Esophagus squamous epithelium (tissue), 5 donors: ENCODE measurements around the gene TTC39A. TPM values are rescaled to one million over a fixed set of nuclear protein-coding genes. Genes with fewer than 3 reads are reported as not detected.
"Not testable (repeated sequence)": the region's sequence is repeated elsewhere in the genome, so short reads cannot be mapped to it uniquely, and the experiment has no call there.

Experiments
- DNase-seq: peaks from one replicate; lab custom pipeline; 2025; lab: John Stamatoyannopoulos, UW
- H3K27ac ChIP-seq, 4 donors: fragments of 200-600 bp; sonication (generic); one replicate each; pipeline ENCODE4 v1.5.1; 2016 to 2019; ENCODE audit warnings: mild to moderate bottlenecking in 1 of 4
- H3K27me3 ChIP-seq, 4 donors: fragments of 200-600 bp; sonication (generic); 1 replicate in 3 of 4; 2 replicates in 1 of 4; pipeline versions ENCODE4 v1.5.1 to v1.6.0; 2017 to 2021; ENCODE audit warnings: antibody characterized with exemption in 1 of 4
- H3K36me3 ChIP-seq, 3 donors: fragments of 200-600 bp; sonication (generic); one replicate each; pipeline ENCODE4 v1.5.1; 2016 to 2019
- H3K4me1 ChIP-seq, 3 donors: fragments of 200-600 bp; sonication (generic); one replicate each; pipeline ENCODE4 v1.5.1; 2017 to 2019
- H3K4me3 ChIP-seq, 4 donors: fragments of 200-600 bp; sonication (generic); 1 replicate in 3 of 4; 2 replicates in 1 of 4; pipeline ENCODE4 v1.5.1; 2016 to 2019; ENCODE audit warnings: mild to moderate bottlenecking in 2 of 4, moderate library complexity in 1 of 4
- H3K9me3 ChIP-seq, 3 donors: fragments of 200-600 bp; sonication (generic); one replicate each; pipeline ENCODE4 v1.5.1; 2016 to 2019
- CTCF ChIP-seq, 6 experiments: fragments of 450-650 bp in 4 of 6; fragments of 200-600 bp in 2 of 6; sonication (generic) in 2 of 6; IDR thresholded peaks; one replicate each; pipeline ENCODE4 v1.5.1; 2016 to 2019; ENCODE audit warnings: antibody characterized with exemption in 6 of 6, mild to moderate bottlenecking in 4 of 6, moderate library complexity in 4 of 6
- POLR2A ChIP-seq, 4 donors: fragments of 450-650 bp; IDR thresholded peaks; one replicate each; pipeline ENCODE4 v1.6.1; 2017; ENCODE audit warnings: antibody characterized with exemption in 4 of 4, mild to moderate bottlenecking in 4 of 4, moderate library complexity in 3 of 4
- WGBS, 2 donors: methylation state at CpG; one replicate each; pipeline ENCODE4 v1.1.5; 2018; 5-methylcytosine and 5-hydroxymethylcytosine counted together
- intact Hi-C: fragments of 100-400 bp; cut with DNase I; formaldehyde crosslinking; loops from one replicate; pipeline ENCODE4 v1.15.0; 2022
- total RNA-seq, 4 donors: library from RNA; depleted of rRNA; stranded (reverse); fragments of >200 nt; gene quantifications; one replicate each; pipeline ENCODE4 v1.1.0, GENCODE V29; 2016
- donor health status: DM: yes; HTN: yes; CAD: no.

Gene TTC39A
- total RNA-seq, 4 donors from 2014 or later = 16.4 to 60.9 (median 48.8) TPM

GRCh38 chr1:51264451-51264850 lies 65.9 kb downstream of the TTC39A start:
- no peaks in the 10 kb centered on the region for H3K9me3 ChIP-seq
- intact Hi-C loops = no loop called here
- 21 to 25% methylated on average over 3 of the region's 3 CpGs for whole genome bisulfite sequencing, 2 donors
- H3K27ac ChIP-seq = peak overlapping the region in 2 of 4 donors; percentile 5 to 31
- no peaks in the 10 kb centered on the region for H3K36me3 ChIP-seq
- H3K4me3 ChIP-seq = no peak overlapping the region
- TF ChIP-seq CTCF (IDR thresholded peaks at IDR 0.05) (no peak), POLR2A (IDR thresholded peaks at IDR 0.05) (no peak)
- DNase-seq = no peak
- no peaks in the 10 kb centered on the region for H3K27me3 ChIP-seq
- H3K4me1 ChIP-seq = peaks cover 0 to 93% (median 38%) of the 10 kb centered on the region in 3 donors

- 80 to 92% methylated on average over 4 of the region's 4 CpGs for WGBS, 2 donors
- intact Hi-C loops = no loop called here
- H3K9me3 ChIP-seq = no peaks in the 10 kb centered on the region
- H3K27me3 ChIP-seq = no peaks in the 10 kb centered on the region
- H3K27ac ChIP-seq = no peak overlapping the region
- no peak overlapping the region for H3K4me3 ChIP-seq
- no peaks in the 10 kb centered on the region for H3K36me3 ChIP-seq
- TF ChIP-seq CTCF (IDR thresholded peaks at IDR 0.05) (no peak), POLR2A (IDR thresholded peaks at IDR 0.05) (no peak)
- H3K4me1 ChIP-seq = peaks cover 0 to 95% (median 33%) of the 10 kb centered on the region in 3 donors
- DNase-seq = no peak
These were observed 67.0 kb downstream of the TTC39A start for GRCh38 chr1:51263147-51263877.

GRCh38 chr1:51255331-51255730 lies 75.0 kb downstream of the TTC39A start:
- Histone ChIP-seq H3K4me1 (peaks cover 4 to 56% (median 7%) of the 10 kb centered on the region in 3 donors), H3K9me3 (no peaks in the 10 kb centered on the region), H3K4me3 (no peak overlapping the region), H3K27me3 (no peaks in the 10 kb centered on the region), H3K27ac (no peak overlapping the region), H3K36me3 (peaks cover 0 to 13% (median 0%) of the 10 kb centered on the region in 3 donors)
- DNase-seq = no peak
- intact Hi-C loops = no loop called here
- WGBS, 2 donors = 34 to 48% methylated on average over 3 of the region's 3 CpGs
- TF ChIP-seq CTCF (IDR thresholded peaks at IDR 0.05) = no peak
- no peak for TF ChIP-seq POLR2A (IDR thresholded peaks at IDR 0.05)

- H3K36me3 ChIP-seq = peaks cover 0 to 13% (median 0%) of the 10 kb centered on the region in 3 donors
- no peak for DNase-seq
- H3K27me3 ChIP-seq = no peaks in the 10 kb centered on the region
- 75 to 78% methylated on average over 5 of the region's 5 CpGs for WGBS, 2 donors
- no peaks in the 10 kb centered on the region for H3K9me3 ChIP-seq
- no peak overlapping the region for H3K27ac ChIP-seq
- no peak overlapping the region for H3K4me3 ChIP-seq
- TF ChIP-seq POLR2A (IDR thresholded peaks at IDR 0.05) = no peak
- no peak for TF ChIP-seq CTCF (IDR thresholded peaks at IDR 0.05)
- peaks cover 4 to 51% (median 10%) of the 10 kb centered on the region in 3 donors for H3K4me1 ChIP-seq
- intact Hi-C loops = no loop called here
These were observed 76.7 kb downstream of the TTC39A start for GRCh38 chr1:51253691-51254090.

- no peak overlapping the region for H3K4me3 ChIP-seq
- H3K4me1 ChIP-seq = peaks cover 4 to 56% (median 10%) of the 10 kb centered on the region in 3 donors
- H3K27ac ChIP-seq = no peak overlapping the region
- TF ChIP-seq CTCF (IDR thresholded peaks at IDR 0.05) (no peak), POLR2A (IDR thresholded peaks at IDR 0.05) (no peak)
- H3K9me3 ChIP-seq = no peaks in the 10 kb centered on the region
- H3K27me3 ChIP-seq = no peaks in the 10 kb centered on the region
- DNase-seq = no peak
- intact Hi-C loops = no loop called here
- WGBS, 2 donors = 86 to 90% methylated on average over 6 of the region's 6 CpGs
- H3K36me3 ChIP-seq = peaks cover 0 to 13% (median 0%) of the 10 kb centered on the region in 3 donors
These were observed 78.0 kb downstream of the TTC39A start for GRCh38 chr1:51252366-51252765.

- peaks cover 4 to 68% (median 10%) of the 10 kb centered on the region in 3 donors for H3K4me1 ChIP-seq
These were observed 79.2 kb downstream of the TTC39A start for GRCh38 chr1:51251165-51251564.

GRCh38 chr1:51250729-51251128 lies 79.6 kb downstream of the TTC39A start:
- WGBS, 2 donors = 100% methylated on average over 1 to 2 of the region's 14 CpGs
- DNase-seq, intact Hi-C loops, H3K4me3 ChIP-seq, H3K9me3 ChIP-seq, H3K27me3 ChIP-seq, H3K27ac ChIP-seq: not testable (repeated sequence)
- peaks cover 4 to 66% (median 9%) of the 10 kb centered on the region in 3 donors for H3K4me1 ChIP-seq
- peaks cover 0 to 13% (median 0%) of the 10 kb centered on the region in 3 donors for H3K36me3 ChIP-seq

More at GRCh38 chr1:51251165-51251564, 79.2 kb downstream of the TTC39A start:
- H3K4me3 ChIP-seq, H3K9me3 ChIP-seq, DNase-seq, H3K27ac ChIP-seq, H3K27me3 ChIP-seq, intact Hi-C loops: not testable (repeated sequence)
- H3K36me3 ChIP-seq = peaks cover 0 to 13% (median 0%) of the 10 kb centered on the region in 3 donors
- 98 to 100% methylated on average over 8 to 20 of the region's 20 CpGs for WGBS, 2 donors
